Stromal cell of bone marrow (primary cell): ENCODE measurements around the gene CERS1.

Source experiments
- DNase-seq: peaks from one replicate; pipeline ENCODE4 v3.0.0-alpha.2; 2012; ENCODE audit warnings: low read depth

The CERS1 gene

GRCh38 chr19:18856385-18857126, 39.4 kb downstream of the CERS1 start:
- no peak for DNase-seq

GRCh38 chr19:18855647-18856384, 40.1 kb downstream of the CERS1 start:
- DNase-seq, result no peak

DNA sequence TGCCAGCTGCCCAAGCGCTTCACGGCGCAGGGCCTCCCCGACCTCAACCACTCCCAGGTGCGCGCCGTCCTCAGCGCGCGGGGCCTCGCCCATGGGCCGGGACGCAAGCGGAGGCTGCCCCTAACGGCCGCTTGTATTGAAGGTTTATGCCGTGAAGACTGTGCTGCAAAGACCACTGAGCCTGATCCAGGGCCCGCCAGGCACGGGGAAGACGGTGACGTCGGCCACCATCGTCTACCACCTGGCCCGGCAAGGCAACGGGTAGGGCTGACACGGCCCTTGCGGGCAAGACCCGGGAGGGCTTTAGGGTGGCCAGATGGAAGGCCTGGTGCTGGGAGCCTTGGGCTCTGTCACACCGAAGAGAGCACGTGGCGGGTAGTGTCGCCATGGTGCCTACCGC, 41.0 kb downstream of the CERS1 start:
- no peak for DNase-seq

GRCh38 chr19:18853755-18854427, 42.1 kb downstream of the CERS1 start:
- DNase-seq, result no peak

DNA sequence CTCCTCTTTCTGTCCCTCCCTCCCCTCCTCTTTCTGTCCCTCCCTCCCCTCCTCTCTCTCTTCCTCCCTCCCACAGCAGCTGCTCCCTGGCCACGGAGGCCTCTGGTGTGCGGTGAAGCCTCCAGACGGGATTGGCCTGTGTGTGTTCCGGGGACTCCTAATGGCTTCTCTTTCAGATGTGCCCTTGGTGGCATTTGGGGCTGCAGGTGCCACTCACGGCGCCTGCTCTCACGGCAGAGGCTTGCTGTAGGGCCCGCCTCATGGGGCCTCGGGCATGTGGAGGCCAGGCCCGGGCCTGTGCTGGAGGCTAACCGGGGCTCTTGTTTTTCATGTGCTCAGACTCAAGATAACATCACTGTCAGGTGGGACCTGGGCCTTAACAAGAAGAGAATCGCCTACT, 43.3 kb downstream of the CERS1 start:
- no peak for DNase-seq

DNA sequence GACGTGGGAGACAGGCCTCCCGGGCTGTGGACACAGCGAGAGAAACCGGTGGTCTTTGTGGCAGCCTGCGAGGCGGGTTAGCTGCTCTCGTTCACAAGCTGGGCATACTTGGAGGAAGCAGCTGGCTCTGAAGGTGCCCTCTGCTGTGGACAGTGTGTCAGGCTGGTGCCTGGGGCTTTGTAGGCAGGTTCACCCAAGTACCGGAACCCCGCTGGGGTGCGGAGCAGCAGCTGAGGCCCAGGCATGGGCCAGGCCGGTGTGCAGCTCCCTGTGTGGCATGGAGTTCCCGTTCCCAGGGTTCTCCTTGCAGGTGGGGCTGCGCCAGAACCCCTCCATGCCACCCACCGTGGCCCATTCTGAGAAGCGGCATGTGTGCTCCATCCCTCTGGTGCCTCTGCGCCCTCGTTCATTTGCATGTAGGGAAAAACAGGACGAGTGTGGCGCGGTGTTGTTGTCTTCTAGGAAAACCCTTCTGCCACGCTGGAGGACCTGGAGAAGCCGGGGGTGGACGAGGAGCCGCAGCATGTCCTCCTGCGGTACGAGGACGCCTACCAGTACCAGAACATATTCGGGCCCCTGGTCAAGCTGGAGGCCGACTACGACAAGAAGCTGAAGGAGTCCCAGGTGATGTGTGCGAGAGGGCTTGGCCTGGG, 44.2 kb downstream of the CERS1 start:
- DNase-seq, result no peak

DNA sequence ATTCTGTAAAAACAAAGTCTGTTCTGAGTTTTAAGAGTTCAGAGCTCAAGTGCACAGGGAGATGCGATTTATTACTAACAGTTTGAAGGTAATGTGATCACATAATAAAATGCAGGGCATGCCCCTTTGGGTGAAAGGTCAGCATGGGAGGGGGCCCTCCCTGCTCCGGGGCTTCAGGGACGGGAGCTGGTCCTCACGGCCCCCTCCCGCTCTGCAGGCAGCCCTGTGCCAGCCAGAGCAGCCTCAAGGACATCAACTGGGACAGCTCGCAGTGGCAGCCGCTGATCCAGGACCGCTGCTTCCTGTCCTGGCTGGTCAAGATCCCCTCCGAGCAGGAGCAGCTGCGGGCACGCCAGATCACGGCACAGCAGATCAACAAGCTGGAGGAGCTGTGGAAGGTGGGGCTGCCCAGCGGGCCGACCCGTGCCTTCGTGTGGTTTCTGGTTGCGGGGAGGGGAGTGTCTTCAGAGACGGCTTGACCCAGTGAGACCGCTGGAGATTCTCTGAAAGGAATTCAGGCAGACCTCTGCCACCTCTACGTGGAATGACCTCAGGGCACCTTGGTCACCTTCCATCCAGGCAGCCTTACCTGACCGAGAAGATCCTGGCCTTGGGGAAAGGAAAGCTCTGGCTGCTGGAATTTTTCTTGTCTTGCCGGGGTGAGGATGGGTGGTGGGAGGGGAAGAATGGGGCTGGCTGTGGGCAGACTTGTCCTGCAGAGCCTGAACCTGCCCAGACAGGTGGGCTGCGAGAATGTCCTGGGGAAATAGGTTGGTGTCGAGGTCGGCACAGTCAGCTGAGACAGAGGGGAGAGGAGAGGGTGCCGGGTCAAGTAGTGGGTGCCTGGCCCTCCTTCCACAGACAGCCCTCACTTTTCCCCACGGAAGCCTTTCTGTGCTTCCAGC, 45.2 kb downstream of the CERS1 start:
- no peak for DNase-seq

GRCh38 chr19:18849838-18850400, 46.0 kb downstream of the CERS1 start:
- DNase-seq, result no peak

GRCh38 chr19:18848878-18849661, 46.9 kb downstream of the CERS1 start:
- DNase-seq, result peak; percentile 65

DNA sequence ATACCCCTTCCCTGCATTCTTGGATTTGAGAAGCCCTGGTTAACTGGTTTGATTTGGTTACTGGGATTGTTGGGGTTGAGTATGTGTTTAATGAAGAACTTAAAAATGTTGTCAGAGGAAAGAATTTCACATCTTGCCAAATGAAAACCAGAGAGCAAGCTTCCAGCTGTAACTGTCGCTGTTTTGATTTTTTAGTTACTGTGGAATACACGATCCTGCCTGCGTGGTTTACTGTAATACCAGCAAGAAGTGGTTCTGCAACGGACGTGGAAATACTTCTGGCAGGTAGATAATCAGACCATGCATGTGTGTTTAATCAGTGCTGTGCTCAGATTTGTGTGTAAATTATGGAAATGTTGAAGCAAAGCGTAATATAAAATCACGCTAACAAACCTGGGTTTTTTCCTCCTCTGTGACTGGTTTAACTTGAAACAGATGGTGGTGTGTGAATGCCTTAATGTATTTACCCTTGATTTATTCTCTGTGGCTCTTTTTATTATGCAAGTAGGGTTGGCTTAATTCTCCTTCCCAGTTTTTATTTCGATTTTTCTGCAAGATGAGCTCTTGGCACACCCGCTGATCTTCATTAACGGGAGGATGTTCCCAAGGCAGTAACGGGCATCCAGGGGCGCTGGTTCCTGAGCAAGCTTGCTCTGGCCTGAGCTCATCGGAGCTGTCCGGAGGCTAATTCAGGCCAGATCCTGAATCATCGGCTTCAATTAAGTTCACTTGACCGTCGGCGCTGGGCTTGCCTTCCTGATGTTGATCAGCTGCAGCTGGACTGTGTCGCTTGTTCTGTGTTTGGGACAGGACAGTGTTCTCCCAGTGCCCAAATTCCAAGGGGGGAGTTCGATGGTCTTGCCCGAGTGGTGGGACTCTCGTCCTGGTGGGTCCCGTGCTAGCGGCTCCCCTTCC, 48.2 kb downstream of the CERS1 start:
- DNase-seq, result peak; percentile 64

DNA sequence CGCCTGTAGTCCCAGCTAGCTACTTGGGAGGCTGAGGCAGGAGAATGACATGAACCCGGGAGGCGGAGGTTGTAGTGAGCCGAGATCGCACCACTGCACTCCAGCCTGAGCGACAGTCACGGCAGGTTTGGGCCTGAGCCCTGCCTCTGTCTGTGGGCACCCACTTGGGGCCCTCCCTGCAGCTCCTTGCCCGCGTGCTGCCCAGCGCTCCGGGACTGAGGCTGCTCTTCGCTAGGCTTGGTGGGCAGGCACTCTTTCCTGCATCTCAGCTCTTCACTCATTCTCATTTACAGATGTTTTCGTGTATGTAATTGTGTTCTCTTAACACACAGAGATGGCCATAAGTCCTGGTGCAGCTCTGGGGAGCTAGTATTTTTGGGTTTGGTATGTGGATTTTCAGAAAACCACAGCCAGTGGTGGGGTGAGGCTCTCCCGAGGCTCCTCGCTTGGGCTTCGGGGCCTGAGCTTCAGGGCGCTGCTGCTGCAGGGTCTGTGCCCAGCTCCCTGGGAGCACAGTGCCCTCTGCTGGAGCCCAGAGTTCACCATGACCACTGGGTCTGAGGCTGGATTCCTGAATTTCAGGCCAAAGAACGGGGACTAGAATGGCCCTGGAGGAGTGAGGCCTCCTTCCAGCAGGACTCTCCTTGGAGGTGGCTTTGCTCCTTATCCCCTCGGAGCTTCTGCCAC, 49.0 kb downstream of the CERS1 start:
- peak; percentile 59 for DNase-seq

GRCh38 chr19:18845961-18846360, 50.0 kb downstream of the CERS1 start:
- DNase-seq, result no peak

- DNase-seq, result no peak
Observed at GRCh38 chr19:18844806-18845329, 51.1 kb downstream of the CERS1 start.

DNA sequence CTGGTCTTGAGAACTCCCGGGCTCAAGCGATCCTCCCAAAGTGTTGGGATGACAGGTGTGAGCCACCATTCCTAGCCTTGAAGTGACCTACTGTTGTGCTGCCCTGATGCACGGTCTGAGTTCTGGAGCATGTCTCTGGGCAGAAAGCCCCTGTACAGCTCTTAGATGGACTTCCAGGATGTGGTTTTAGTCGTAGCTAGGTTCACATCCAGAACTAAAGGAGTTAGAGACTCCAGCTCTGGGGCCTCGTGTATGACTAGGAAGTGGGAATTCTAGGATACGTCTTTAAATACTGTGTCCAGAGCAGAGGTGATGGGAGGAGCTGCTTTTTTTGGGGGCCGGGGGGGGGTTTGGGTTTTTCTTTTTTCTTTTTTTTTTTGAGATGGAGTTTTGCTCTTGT, 52.0 kb downstream of the CERS1 start:
- DNase-seq, result no peak

GRCh38 chr19:18842166-18842565, 53.8 kb downstream of the CERS1 start:
- DNase-seq, result no peak

GRCh38 chr19:18841400-18841799, 54.6 kb downstream of the CERS1 start:
- no peak for DNase-seq

GRCh38 chr19:18840288-18841267, 55.4 kb downstream of the CERS1 start:
- no peak for DNase-seq
